Karpas-422 (cell line): ENCODE results near the gene C16orf89. TPM values are rescaled to one million over a fixed set of nuclear protein-coding genes. Genes with fewer than 3 reads are reported as not detected.

Experiments
- DNase-seq: peaks from one replicate; pipeline ENCODE4 v3.0.0-alpha.2; 2015
- H2AFZ ChIP-seq: fragments of 200-600 bp; sonication (generic); 2 replicates; pipeline ENCODE4 v1.6.1; 2014; ENCODE audit warnings: antibody characterized with exemption, low read length, mixed read lengths
- H3K27ac ChIP-seq: fragments of 200-600 bp; sonication (generic); 2 replicates; pipeline ENCODE4 v1.5.1; 2014; ENCODE audit warnings: mild to moderate bottlenecking, low read length, moderate library complexity
- H3K27me3 ChIP-seq: fragments of 200-600 bp; sonication (generic); 2 replicates; pipeline ENCODE4 v1.6.1; 2014; ENCODE audit warnings: low read length, mixed read lengths
- H3K36me3 ChIP-seq: fragments of 200-600 bp; sonication (generic); 2 replicates; pipeline ENCODE4 v1.6.1; 2014; ENCODE audit warnings: low read length, mixed read lengths; ENCODE audit not compliant: insufficient read depth
- H3K4me1 ChIP-seq: fragments of 200-600 bp; sonication (generic); 2 replicates; pipeline ENCODE4 v1.6.1; 2014; ENCODE audit warnings: mild to moderate bottlenecking, low read length, mixed read lengths
- H3K4me2 ChIP-seq: fragments of 200-600 bp; sonication (generic); 2 replicates; pipeline ENCODE4 v1.6.1; 2014; ENCODE audit warnings: low read length, low read depth, mild to moderate bottlenecking; ENCODE audit not compliant: poor library complexity, severe bottlenecking
- H3K4me3 ChIP-seq: fragments of 200-600 bp; sonication (generic); 2 replicates; pipeline ENCODE4 v1.5.1; 2014; ENCODE audit warnings: mild to moderate bottlenecking, antibody characterized with exemption, low read length, mixed read lengths
- H3K79me2 ChIP-seq: fragments of 200-600 bp; sonication (generic); 2 replicates; pipeline ENCODE4 v1.6.1; 2014; ENCODE audit warnings: mild to moderate bottlenecking, low read length, mixed read lengths
- H3K9ac ChIP-seq: fragments of 200-600 bp; sonication (generic); 2 replicates; pipeline ENCODE4 v1.6.0; 2014; ENCODE audit warnings: low read length
- H3K9me2 ChIP-seq: fragments of 200-600 bp; sonication (generic), shearing (Covaris generic); replicated peaks from 2 replicates; pipeline ENCODE4 v1.6.0; 2014; ENCODE audit warnings: mild to moderate bottlenecking, low read length, moderate library complexity; ENCODE audit not compliant: insufficient read depth
- H3K9me3 ChIP-seq: fragments of 300-700, 200-600 bp; sonication (generic); 2 replicates; pipeline ENCODE4 v1.6.1; 2014; ENCODE audit warnings: low read length, mixed read lengths
- H4K20me1 ChIP-seq: fragments of 200-600 bp; sonication (generic); 2 replicates; pipeline ENCODE4 v1.6.1; 2014; ENCODE audit warnings: mild to moderate bottlenecking, antibody characterized with exemption, low read length, low read depth; ENCODE audit not compliant: insufficient read depth
- total RNA-seq: library from RNA; depleted of rRNA; stranded (reverse); fragments of >200 nt; shearing (Covaris generic); gene quantifications from 2 replicates; pipeline ENCODE4 v1.2.3, GENCODE V29; 2014; ENCODE audit warnings: low replicate concordance

Gene C16orf89
- total RNA-seq, 1 experiment from 2014 or later, result not detected

DNA sequence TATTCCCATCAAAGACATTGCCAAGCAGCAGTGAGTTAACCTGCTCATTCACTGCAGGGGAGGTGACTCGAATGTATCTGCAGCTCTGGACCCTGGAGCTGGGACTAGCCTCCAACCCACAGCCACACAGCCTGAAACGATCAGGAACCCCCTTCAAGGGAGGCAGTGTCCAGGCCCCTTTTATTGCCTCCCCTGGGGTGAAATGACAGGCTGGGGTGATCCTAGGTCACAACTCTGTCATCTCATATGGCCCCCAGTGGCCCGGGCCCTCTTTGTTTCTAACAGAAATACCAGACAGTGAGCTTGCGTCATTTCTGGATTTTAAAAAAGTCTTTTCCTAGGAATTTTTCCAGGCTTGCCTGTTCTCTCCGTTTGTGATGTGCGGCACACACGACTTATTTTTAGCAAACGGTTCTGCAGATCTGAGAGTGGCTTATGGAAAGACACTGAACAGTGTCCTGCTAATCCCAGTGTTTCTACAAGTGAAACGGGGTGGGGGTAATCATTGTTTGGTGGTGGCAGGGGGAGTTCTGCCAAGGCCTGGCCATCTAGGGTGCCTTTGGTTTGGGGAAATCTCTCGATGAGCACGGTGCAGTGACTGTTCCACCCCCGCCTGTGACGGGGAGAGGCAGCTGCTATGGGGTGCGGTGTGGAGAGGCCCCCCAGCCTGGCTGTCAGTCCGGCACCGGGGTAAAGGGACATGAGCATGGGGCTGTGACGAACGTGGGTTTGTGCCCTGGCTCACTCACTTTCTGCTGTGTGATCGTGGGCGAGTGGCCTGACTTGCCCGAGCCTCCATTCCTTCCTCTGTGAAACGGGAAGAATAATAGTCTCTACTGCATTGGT lies 59.2 kb downstream of the C16orf89 start:
- no peak overlapping the region for H2AFZ ChIP-seq
- no peak for DNase-seq
- no peaks in the 10 kb centered on the region for H4K20me1 ChIP-seq
- no peaks in the 10 kb centered on the region for H3K9me3 ChIP-seq
- no peaks in the 10 kb centered on the region for H3K4me1 ChIP-seq
- no peak overlapping the region for H3K4me3 ChIP-seq
- no peaks in the 10 kb centered on the region for H3K27me3 ChIP-seq
- no peaks in the 10 kb centered on the region for H3K9me2 ChIP-seq
- no peak overlapping the region for H3K9ac ChIP-seq
- H3K27ac ChIP-seq, result no peak overlapping the region
- no peak overlapping the region for H3K4me2 ChIP-seq
- no peaks in the 10 kb centered on the region for H3K79me2 ChIP-seq
- no peaks in the 10 kb centered on the region for H3K36me3 ChIP-seq

DNA sequence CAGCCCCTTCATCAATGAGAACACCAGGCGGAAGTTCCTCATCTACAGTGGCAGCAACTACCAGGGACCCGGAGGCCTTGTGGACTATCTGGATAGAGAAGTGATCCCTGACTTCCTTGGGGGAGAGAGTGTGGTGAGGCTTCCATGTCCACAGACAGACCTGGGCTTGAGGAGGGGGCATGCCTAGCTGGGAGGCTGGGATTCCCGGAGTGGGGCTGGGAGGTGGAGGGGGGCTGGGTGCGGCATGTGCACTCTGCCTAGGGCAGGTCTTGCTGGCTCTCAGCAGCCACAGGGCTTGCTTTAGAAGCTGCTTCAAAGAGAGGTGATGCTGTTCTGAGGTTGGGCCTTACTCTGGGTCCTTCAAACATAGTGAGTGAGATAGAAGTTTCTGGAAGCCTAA lies 59.8 kb downstream of the C16orf89 start:
- no peak overlapping the region for H3K4me3 ChIP-seq
- H3K27me3 ChIP-seq, result no peaks in the 10 kb centered on the region
- no peaks in the 10 kb centered on the region for H3K36me3 ChIP-seq

DNA sequence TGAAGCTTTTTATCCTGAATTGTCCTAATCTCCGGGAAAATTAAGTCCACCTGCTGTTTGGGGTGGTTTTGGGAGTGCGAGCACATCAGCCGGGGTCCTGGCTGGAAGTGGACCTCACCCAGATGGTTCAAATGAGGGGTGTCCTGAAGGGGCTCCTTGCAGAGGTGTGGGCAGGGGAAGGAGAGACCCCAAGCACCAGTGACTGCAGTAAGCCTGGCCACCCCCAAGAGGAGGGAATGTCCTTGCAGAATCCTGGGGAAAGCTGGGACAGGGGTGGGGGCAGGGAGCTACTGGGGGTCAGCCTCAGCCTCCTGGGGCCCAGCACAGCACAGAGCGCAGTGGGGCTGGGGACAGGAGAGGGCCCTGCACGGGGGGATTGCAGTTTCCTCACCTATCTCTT lies 61.4 kb downstream of the C16orf89 start:
- H3K9me3 ChIP-seq, result no peaks in the 10 kb centered on the region

More for the DNA sequence above, 59.8 kb downstream of the C16orf89 start:
- H4K20me1 ChIP-seq, result no peaks in the 10 kb centered on the region
- H3K79me2 ChIP-seq, result no peaks in the 10 kb centered on the region
- no peaks in the 10 kb centered on the region for H3K9me2 ChIP-seq
- H2AFZ ChIP-seq, result no peak overlapping the region
- no peak for DNase-seq
- no peak overlapping the region for H3K9ac ChIP-seq
- no peak overlapping the region for H3K27ac ChIP-seq
- H3K9me3 ChIP-seq, result no peaks in the 10 kb centered on the region
- no peaks in the 10 kb centered on the region for H3K4me1 ChIP-seq
- H3K4me2 ChIP-seq, result no peak overlapping the region

DNA sequence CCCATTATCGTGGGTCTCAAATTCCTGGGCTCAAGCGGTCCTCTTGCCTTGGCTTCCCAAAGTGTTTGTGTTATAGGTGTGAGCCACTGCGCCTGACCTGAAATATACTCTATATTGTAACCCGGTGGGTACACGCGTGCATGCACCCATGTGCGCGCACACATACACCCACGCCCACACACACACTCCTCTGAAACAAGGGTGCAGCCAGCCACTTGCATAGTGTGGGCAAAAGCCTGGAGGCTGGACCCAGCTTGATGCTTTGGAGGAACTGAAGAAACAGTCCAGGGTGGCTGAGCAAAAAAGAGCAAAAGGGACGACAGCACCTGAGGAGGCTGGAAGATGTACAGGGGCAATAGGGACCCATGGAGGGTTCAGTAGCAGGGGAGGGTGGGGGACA lies 61.9 kb downstream of the C16orf89 start:
- Histone ChIP-seq H3K4me1 (no peaks in the 10 kb centered on the region), H3K9ac (no peak overlapping the region), H3K4me3 (no peak overlapping the region), H3K27ac (no peak overlapping the region), H3K9me2 (no peaks in the 10 kb centered on the region), H3K79me2 (no peaks in the 10 kb centered on the region), H3K27me3 (no peaks in the 10 kb centered on the region), H3K36me3 (no peaks in the 10 kb centered on the region), H3K4me2 (no peak overlapping the region), H4K20me1 (no peaks in the 10 kb centered on the region), H2AFZ (no peak overlapping the region), H3K9me3 (no peaks in the 10 kb centered on the region)
- no peak for DNase-seq

More for the DNA sequence above, 61.4 kb downstream of the C16orf89 start:
- H3K4me3 ChIP-seq, result no peak overlapping the region
- H3K4me1 ChIP-seq, result no peaks in the 10 kb centered on the region
- no peak overlapping the region for H3K27ac ChIP-seq
- H2AFZ ChIP-seq, result no peak overlapping the region
- no peak for DNase-seq
- no peaks in the 10 kb centered on the region for H4K20me1 ChIP-seq
- no peak overlapping the region for H3K4me2 ChIP-seq
- no peaks in the 10 kb centered on the region for H3K9me2 ChIP-seq
- no peaks in the 10 kb centered on the region for H3K27me3 ChIP-seq
- H3K9ac ChIP-seq, result no peak overlapping the region
- no peaks in the 10 kb centered on the region for H3K36me3 ChIP-seq
- no peaks in the 10 kb centered on the region for H3K79me2 ChIP-seq

DNA sequence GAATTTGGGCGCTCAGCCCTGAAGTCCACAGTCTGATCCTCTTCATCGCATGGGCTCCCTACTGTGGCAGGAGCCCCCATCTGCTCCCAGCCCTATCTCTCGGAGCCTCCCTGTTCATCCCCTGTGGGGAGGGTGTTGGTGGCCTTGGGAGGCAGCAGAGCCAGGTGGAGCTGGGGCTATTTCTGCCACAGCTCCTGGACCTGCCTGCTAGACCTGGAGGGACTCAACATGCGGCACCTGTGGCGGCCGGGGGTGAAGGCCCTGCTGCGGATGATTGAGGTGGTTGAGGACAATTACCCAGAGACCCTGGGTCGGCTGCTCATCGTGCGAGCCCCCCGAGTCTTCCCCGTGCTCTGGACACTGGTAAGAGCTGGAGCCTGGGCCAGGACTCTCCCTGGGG lies 62.5 kb downstream of the C16orf89 start:
- Histone ChIP-seq H3K9me2 (no peaks in the 10 kb centered on the region), H3K36me3 (no peaks in the 10 kb centered on the region), H3K27me3 (no peaks in the 10 kb centered on the region), H3K9me3 (no peaks in the 10 kb centered on the region), H3K4me1 (no peaks in the 10 kb centered on the region), H2AFZ (no peak overlapping the region), H3K4me2 (no peak overlapping the region), H4K20me1 (no peaks in the 10 kb centered on the region), H3K4me3 (no peak overlapping the region), H3K79me2 (no peaks in the 10 kb centered on the region), H3K9ac (no peak overlapping the region), H3K27ac (no peak overlapping the region)
- DNase-seq, result no peak

DNA sequence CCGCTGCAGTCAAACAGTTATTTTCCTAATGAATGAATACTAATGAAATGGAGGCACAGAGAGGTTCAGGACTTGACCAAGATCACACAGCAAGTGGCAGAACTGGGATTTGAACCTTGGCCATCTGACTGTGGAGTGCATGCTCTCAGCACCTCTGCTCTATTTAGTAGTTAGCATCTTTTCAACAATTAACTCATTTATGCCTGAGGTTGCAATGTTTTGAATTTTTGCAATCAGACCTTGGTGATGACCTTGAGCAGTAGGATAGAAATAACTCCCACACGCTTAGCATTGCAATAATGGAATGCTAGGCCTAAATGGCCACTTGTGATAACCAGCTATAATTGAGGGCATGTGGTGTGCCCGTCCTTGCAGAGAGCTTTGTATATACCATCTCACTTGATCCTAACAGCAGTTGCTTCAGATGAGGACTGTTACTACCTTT lies 63.0 kb downstream of the C16orf89 start:
- no peak overlapping the region for H3K27ac ChIP-seq
- no peaks in the 10 kb centered on the region for H3K9me3 ChIP-seq
- H3K36me3 ChIP-seq, result no peaks in the 10 kb centered on the region
- no peaks in the 10 kb centered on the region for H3K4me1 ChIP-seq
- H3K9ac ChIP-seq, result no peak overlapping the region
- H2AFZ ChIP-seq, result no peak overlapping the region
- H3K4me2 ChIP-seq, result no peak overlapping the region
- H3K9me2 ChIP-seq, result no peaks in the 10 kb centered on the region
- H3K79me2 ChIP-seq, result no peaks in the 10 kb centered on the region
- no peak overlapping the region for H3K4me3 ChIP-seq
- no peaks in the 10 kb centered on the region for H4K20me1 ChIP-seq
- H3K27me3 ChIP-seq, result no peaks in the 10 kb centered on the region
- DNase-seq, result no peak

DNA sequence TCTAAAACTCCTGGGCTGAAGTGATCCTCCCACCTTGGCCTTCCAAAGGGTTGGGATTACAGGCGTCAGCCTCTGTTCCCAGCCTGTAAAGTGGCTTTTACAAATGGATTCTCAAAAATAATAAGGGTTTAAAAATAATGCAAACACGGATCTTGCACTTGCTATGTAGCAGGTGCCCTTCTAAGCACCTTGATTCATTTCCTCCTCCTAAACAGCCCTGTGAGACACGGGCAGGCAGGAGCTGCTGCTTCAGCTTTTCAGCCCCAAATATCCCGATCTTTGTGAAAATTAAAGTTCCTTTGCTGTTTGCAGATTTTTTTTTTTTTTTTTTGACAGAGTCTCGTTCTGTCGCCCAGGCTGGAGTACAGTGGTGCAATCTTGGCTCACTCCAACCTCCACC lies 63.8 kb downstream of the C16orf89 start:
- Histone ChIP-seq H3K27me3 (no peaks in the 10 kb centered on the region), H3K4me1 (no peaks in the 10 kb centered on the region)

DNA sequence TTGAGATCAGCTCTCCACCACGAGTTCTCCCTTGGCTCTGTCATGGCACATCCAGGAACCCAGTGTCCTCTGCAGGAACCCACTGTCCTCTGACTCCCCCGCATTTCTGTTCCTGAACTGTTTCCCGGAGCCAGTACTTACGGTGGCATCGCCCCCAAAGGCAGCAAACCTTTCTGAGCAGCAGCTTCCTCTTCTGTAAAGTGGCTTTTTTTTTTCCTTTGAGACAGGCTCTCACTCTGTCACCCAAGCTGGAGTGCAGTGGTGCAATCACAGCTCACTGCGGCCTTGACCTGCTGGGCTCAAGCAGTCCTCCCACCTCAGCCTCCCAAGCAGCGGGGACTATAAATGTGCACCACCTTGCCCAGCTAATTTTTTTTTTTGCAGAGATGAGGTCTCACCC lies 64.2 kb downstream of the C16orf89 start:
- H3K36me3 ChIP-seq, result no peaks in the 10 kb centered on the region
- no peaks in the 10 kb centered on the region for H3K79me2 ChIP-seq
- DNase-seq, result no peak
- H3K4me1 ChIP-seq, result no peaks in the 10 kb centered on the region
- H3K9me3 ChIP-seq, result no peaks in the 10 kb centered on the region
- no peaks in the 10 kb centered on the region for H4K20me1 ChIP-seq
- no peak overlapping the region for H3K9ac ChIP-seq
- no peak overlapping the region for H3K4me2 ChIP-seq
- H3K27me3 ChIP-seq, result no peaks in the 10 kb centered on the region
- no peak overlapping the region for H2AFZ ChIP-seq
- H3K27ac ChIP-seq, result no peak overlapping the region
- no peaks in the 10 kb centered on the region for H3K9me2 ChIP-seq
- H3K4me3 ChIP-seq, result no peak overlapping the region

More for the DNA sequence above, 63.8 kb downstream of the C16orf89 start:
- H2AFZ ChIP-seq, result no peak overlapping the region
- H3K79me2 ChIP-seq, result no peaks in the 10 kb centered on the region
- no peaks in the 10 kb centered on the region for H4K20me1 ChIP-seq
- H3K4me2 ChIP-seq, result no peak overlapping the region
- no peak overlapping the region for H3K4me3 ChIP-seq
- H3K9me3 ChIP-seq, result no peaks in the 10 kb centered on the region
- DNase-seq, result no peak
- H3K36me3 ChIP-seq, result no peaks in the 10 kb centered on the region
- no peak overlapping the region for H3K9ac ChIP-seq
- H3K9me2 ChIP-seq, result no peaks in the 10 kb centered on the region
- no peak overlapping the region for H3K27ac ChIP-seq
